BLaER1 treated with 17β-estradiol and CSF1 and Interleukin-3, amounts not matched to agents 10 nM and 100 nM (cell line): ENCODE data around the gene H2AZ2.
"Not testable (repeated sequence)": the region's sequence is repeated elsewhere in the genome, so short reads cannot be mapped to it uniquely, and the experiment has no call there.

Experiments
- H3K27ac ChIP-seq, 11 experiments: shearing (Covaris generic); formaldehyde crosslinking; 2 replicates each; pipeline ENCODE4 v1.8.1; 2022
- H3K27me3 ChIP-seq, 11 experiments: shearing (Covaris generic); formaldehyde crosslinking; 2 replicates each; pipeline ENCODE4 v1.8.1; 2022
- H3K36me3 ChIP-seq, 11 experiments: shearing (Covaris generic); formaldehyde crosslinking; 2 replicates each; pipeline ENCODE4 v1.8.1; 2022
- H3K4me1 ChIP-seq, 10 experiments: shearing (Covaris generic); formaldehyde crosslinking; 2 replicates each; pipeline ENCODE4 v1.8.1; 2022
- H3K4me2 ChIP-seq, 11 experiments: shearing (Covaris generic); formaldehyde crosslinking; 2 replicates each; pipeline ENCODE4 v1.8.1; 2022
- H3K4me3 ChIP-seq, 10 experiments: shearing (Covaris generic); formaldehyde crosslinking; 2 replicates each; pipeline ENCODE4 v1.8.1; 2022
- H3K9ac ChIP-seq, 11 experiments: shearing (Covaris generic); formaldehyde crosslinking; 2 replicates each; pipeline ENCODE4 v1.8.1; 2022
- H3K9me3 ChIP-seq, 11 experiments: shearing (Covaris generic); formaldehyde crosslinking; replicated peaks in 1 of 11; 2 replicates each; pipeline ENCODE4 v1.8.1; 2022
- H4K20me1 ChIP-seq, 11 experiments: shearing (Covaris generic); formaldehyde crosslinking; 2 replicates each; pipeline ENCODE4 v1.8.1; 2022
- Cebpa-rat ChIP-seq, 11 experiments: shearing (Covaris generic); IDR thresholded peaks; 2 replicates each; pipeline ENCODE4 v1.8.1; 2022

H2AZ2 gene

GRCh38 chr7:44845451-44845850 lies 2.4 kb downstream of the H2AZ2 start:
- Histone ChIP-seq H3K4me2 (peak overlapping the region; percentile 37 to 95 (median 84); a peak in 19 of 22 replicates), H3K36me3 (peaks cover 12 to 42% (median 37%) of the 10 kb centered on the region in 11 experiments), H3K27ac (peak overlapping the region in 3 of 11 experiments; percentile 85 to 97 (median 92); a peak in 5 of 22 replicates), H3K9ac (peak overlapping the region in 8 of 11 experiments; percentile 87 to 97 (median 92); a peak in 10 of 22 replicates), H3K4me1 (peaks cover 27 to 59% (median 38%) of the 10 kb centered on the region in 10 experiments), H3K4me3 (peak overlapping the region; percentile 67 to 85 (median 76); a peak in 15 of 20 replicates), H4K20me1 (peaks cover 14 to 72% (median 70%) of the 10 kb centered on the region in 11 experiments; a peak in 19 of 22 replicates), H3K9me3 (no peaks in the 10 kb centered on the region), H3K27me3 (no peaks in the 10 kb centered on the region)
- TF ChIP-seq Cebpa-rat (IDR thresholded peaks at IDR 0.05) = no peak

- Histone ChIP-seq H4K20me1 (peaks cover 14 to 92% (median 90%) of the 10 kb centered on the region in 11 experiments; a peak in 19 of 22 replicates), H3K4me1 (peaks cover 15 to 42% (median 25%) of the 10 kb centered on the region in 10 experiments), H3K36me3 (peaks cover 32 to 62% (median 57%) of the 10 kb centered on the region in 11 experiments)
- H3K4me3 ChIP-seq, H3K27ac ChIP-seq, H3K27me3 ChIP-seq, H3K4me2 ChIP-seq, H3K9ac ChIP-seq, H3K9me3 ChIP-seq: not testable (repeated sequence)
These were observed 4.4 kb downstream of the H2AZ2 start for GRCh38 chr7:44843440-44843839.

- peaks cover 38 to 70% (median 65%) of the 10 kb centered on the region in 11 experiments for H3K36me3 ChIP-seq
- H3K9me3 ChIP-seq = not testable (repeated sequence)
These were observed 5.2 kb downstream of the H2AZ2 start for GRCh38 chr7:44842675-44843074.

GRCh38 chr7:44838751-44839150 lies 9.1 kb downstream of the H2AZ2 start:
- H4K20me1 ChIP-seq = peaks cover 3 to 93% (median 85%) of the 10 kb centered on the region in 11 experiments; a peak in 19 of 22 replicates
- H3K4me3 ChIP-seq = no peak overlapping the region
- no peaks in the 10 kb centered on the region for H3K27me3 ChIP-seq
- H3K36me3 ChIP-seq = peaks cover 71 to 100% (median 100%) of the 10 kb centered on the region in 11 experiments
- no peak overlapping the region for H3K27ac ChIP-seq
- H3K4me1 ChIP-seq = peaks cover 0 to 25% (median 2%) of the 10 kb centered on the region in 10 experiments; a peak in 6 of 20 replicates
- no peak for TF ChIP-seq Cebpa-rat (IDR thresholded peaks at IDR 0.05)
- H3K9me3 ChIP-seq = no peaks in the 10 kb centered on the region
- no peak overlapping the region for H3K9ac ChIP-seq
- H3K4me2 ChIP-seq = no peak overlapping the region

More at GRCh38 chr7:44842675-44843074, 5.2 kb downstream of the H2AZ2 start:
- not testable (repeated sequence) for H3K27me3 ChIP-seq, H3K4me3 ChIP-seq, H3K9ac ChIP-seq
- peaks cover 15 to 42% (median 25%) of the 10 kb centered on the region in 10 experiments for H3K4me1 ChIP-seq
- H4K20me1 ChIP-seq = peaks cover 14 to 100% (median 98%) of the 10 kb centered on the region in 11 experiments; a peak in 19 of 22 replicates
- H3K4me2 ChIP-seq = peak overlapping the region in 2 of 11 experiments; percentile 63 to 80; a peak in 3 of 22 replicates
- H3K27ac ChIP-seq = peak overlapping the region in 1 of 11 experiments; percentile 58; a peak in 2 of 22 replicates

DNA sequence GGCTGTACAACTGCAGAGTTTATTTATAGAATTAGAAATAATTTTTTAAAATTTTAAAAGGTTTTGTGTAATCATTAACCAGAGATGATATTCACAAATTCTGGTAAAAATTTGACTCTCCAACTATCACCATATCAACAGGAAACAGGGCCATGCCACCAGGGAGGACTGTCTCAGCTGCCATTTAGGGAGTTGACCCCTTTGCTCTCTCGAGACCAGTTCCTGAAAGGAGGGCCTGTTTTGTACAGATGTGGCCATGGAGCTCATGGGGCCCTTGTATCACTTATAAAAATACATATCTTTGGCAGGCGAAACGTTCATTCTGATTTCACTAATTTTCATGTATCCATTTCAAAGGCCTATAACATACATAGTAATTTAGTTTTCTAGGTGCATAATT lies 20.3 kb downstream of the H2AZ2 start:
- Histone ChIP-seq H3K4me1 (peaks cover 0 to 47% (median 20%) of the 10 kb centered on the region in 10 experiments; a peak in 14 of 20 replicates), H4K20me1 (peaks cover 0 to 52% (median 18%) of the 10 kb centered on the region in 11 experiments; a peak in 15 of 22 replicates), H3K4me2 (no peak overlapping the region), H3K4me3 (no peak overlapping the region), H3K27me3 (no peaks in the 10 kb centered on the region), H3K9me3 (no peaks in the 10 kb centered on the region), H3K36me3 (peaks cover 54 to 85% (median 77%) of the 10 kb centered on the region in 11 experiments), H3K9ac (no peak overlapping the region), H3K27ac (no peak overlapping the region)
- TF ChIP-seq Cebpa-rat (IDR thresholded peaks at IDR 0.05) = no peak

DNA sequence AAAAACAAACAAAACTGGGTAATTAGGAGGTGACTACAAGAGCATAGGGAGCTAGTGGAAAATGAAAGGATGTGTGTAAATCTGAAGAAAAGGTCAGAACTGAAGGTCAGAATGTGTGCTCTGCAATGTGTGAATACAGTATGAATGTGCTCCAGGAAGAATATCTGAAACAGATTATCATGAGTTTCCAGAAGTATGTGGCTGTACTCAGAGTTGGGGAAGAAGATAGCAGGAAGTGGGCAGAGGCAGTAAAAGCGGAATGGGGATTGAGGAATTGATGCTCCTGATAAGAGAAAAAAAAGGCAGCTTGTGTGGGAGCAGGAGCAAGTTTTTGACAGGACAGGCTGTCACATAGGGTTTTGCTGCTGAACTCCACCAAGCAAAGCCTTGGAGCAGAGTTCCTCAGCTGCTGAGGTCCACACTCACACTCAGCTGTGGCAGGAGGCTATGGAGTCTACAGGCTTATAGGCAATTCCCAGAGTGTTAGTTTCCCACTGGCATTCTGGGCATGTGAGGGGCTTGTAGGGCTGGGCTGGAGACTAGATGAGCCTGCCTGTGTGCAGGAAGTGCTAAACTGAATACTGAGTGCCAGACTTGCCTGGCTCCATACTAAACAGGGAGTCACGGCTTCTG lies 22.9 kb downstream of the H2AZ2 start:
- peak overlapping the region in 5 of 11 experiments; percentile 6 to 83 (median 66); a peak in 9 of 22 replicates for H3K4me2 ChIP-seq
- H3K9me3 ChIP-seq = no peaks in the 10 kb centered on the region
- H3K27ac ChIP-seq = peak overlapping the region in 4 of 11 experiments; percentile 2 to 32 (median 10); a peak in 4 of 22 replicates
- no peak for TF ChIP-seq Cebpa-rat (IDR thresholded peaks at IDR 0.05)
- H3K36me3 ChIP-seq = peaks cover 28 to 66% (median 51%) of the 10 kb centered on the region in 11 experiments
- H3K9ac ChIP-seq = peak overlapping the region in 2 of 11 experiments; percentile 4 to 20; a peak in 1 of 22 replicates
- H3K4me1 ChIP-seq = peaks cover 0 to 59% (median 28%) of the 10 kb centered on the region in 10 experiments; a peak in 16 of 20 replicates
- H3K27me3 ChIP-seq = no peaks in the 10 kb centered on the region
- H4K20me1 ChIP-seq = peaks cover 0 to 33% (median 17%) of the 10 kb centered on the region in 11 experiments; a peak in 14 of 22 replicates
- no peak overlapping the region for H3K4me3 ChIP-seq

DNA sequence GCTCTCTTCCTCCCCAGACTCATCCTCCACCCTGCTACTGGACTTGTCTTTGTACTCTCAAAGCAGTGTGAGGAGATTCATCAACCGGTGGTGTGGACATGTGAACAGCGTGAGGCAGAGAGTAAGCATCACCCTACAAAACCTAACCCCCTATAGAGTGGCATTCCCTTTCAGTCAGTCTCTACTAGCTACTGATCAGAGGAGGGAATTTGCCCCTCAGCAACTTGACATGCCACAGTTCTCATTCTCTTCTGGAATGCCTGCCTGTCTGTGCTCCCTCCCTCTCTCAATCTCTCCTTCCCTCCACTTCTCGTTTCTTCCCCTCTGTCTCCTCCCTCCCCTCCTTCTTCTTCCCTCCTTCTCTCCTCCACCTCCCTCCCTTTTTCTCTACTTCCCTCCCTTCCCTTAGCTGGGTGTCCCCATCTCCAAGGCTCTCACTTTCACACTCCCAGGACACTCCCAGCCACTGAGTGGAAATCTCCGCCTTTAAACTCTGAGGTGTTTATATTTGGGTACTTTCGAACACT lies 24.6 kb downstream of the H2AZ2 start:
- peak overlapping the region in 3 of 11 experiments; percentile 0 to 19 (median 14); a peak in 3 of 22 replicates for H3K27ac ChIP-seq
- H3K27me3 ChIP-seq = no peaks in the 10 kb centered on the region
- H3K4me2 ChIP-seq = peak overlapping the region in 4 of 11 experiments; percentile 6 to 74 (median 42); a peak in 8 of 22 replicates
- no peak for TF ChIP-seq Cebpa-rat (IDR thresholded peaks at IDR 0.05)
- no peaks in the 10 kb centered on the region for H3K9me3 ChIP-seq
- H3K36me3 ChIP-seq = peaks cover 11 to 49% (median 34%) of the 10 kb centered on the region in 11 experiments; a peak in 21 of 22 replicates
- no peak overlapping the region for H3K9ac ChIP-seq
- peaks cover 0 to 33% (median 13%) of the 10 kb centered on the region in 11 experiments; a peak in 14 of 22 replicates for H4K20me1 ChIP-seq
- no peak overlapping the region for H3K4me3 ChIP-seq
- peaks cover 0 to 59% (median 28%) of the 10 kb centered on the region in 10 experiments; a peak in 16 of 20 replicates for H3K4me1 ChIP-seq

GRCh38 chr7:44819292-44819691 lies 28.6 kb downstream of the H2AZ2 start:
- Histone ChIP-seq H3K4me3 (no peak overlapping the region), H3K9me3 (no peaks in the 10 kb centered on the region), H3K27me3 (no peaks in the 10 kb centered on the region), H3K36me3 (peaks cover 0 to 9% (median 0%) of the 10 kb centered on the region in 11 experiments; a peak in 4 of 22 replicates), H3K4me1 (peaks cover 0 to 31% (median 15%) of the 10 kb centered on the region in 10 experiments; a peak in 14 of 20 replicates), H3K9ac (no peak overlapping the region), H3K4me2 (no peak overlapping the region), H4K20me1 (peaks cover 0 to 7% (median 0%) of the 10 kb centered on the region in 11 experiments; a peak in 3 of 22 replicates), H3K27ac (no peak overlapping the region)
- TF ChIP-seq Cebpa-rat (IDR thresholded peaks at IDR 0.05) = no peak

DNA sequence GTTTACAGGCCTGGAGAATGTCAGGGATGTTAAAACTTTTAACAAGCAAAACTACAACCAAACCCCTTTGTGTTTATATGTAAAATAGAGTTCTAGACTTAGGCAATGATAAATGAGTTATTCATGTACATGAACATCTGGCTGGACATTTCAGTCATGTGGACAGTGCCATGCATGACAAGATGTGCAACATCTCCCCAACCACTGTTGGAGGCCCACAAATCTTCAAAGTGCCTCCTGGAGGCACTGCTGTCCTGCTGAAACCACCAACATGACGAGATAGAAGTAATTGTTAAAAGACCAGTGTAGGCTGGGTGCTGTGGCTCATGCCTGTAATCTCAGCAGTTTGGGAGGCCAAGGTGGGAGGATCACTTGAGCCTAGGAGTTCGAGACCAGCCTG lies 33.0 kb downstream of the H2AZ2 start:
- H3K4me1 ChIP-seq = no peaks in the 10 kb centered on the region
- H3K36me3 ChIP-seq = no peaks in the 10 kb centered on the region
- H3K27me3 ChIP-seq = no peaks in the 10 kb centered on the region
- no peaks in the 10 kb centered on the region for H4K20me1 ChIP-seq
- H3K4me2 ChIP-seq = no peak overlapping the region
- TF ChIP-seq Cebpa-rat (IDR thresholded peaks at IDR 0.05) = no peak
- no peak overlapping the region for H3K9ac ChIP-seq
- no peak overlapping the region for H3K27ac ChIP-seq
- H3K4me3 ChIP-seq = no peak overlapping the region
- H3K9me3 ChIP-seq = no peaks in the 10 kb centered on the region
